K562 (cell line): ENCODE results near the gene RFX3. TPM values are rescaled to one million over a fixed set of nuclear protein-coding genes. Genes with fewer than 3 reads are reported as not detected.

Source experiments
- ATAC-seq: fragments of 200-7000 bp; cut with Tn5 transposase; 3 replicates; pipeline ENCODE4 v1.9.1; 2020; ENCODE audit warnings: moderate library complexity
- BruUV-seq: library from RNA; stranded (reverse); fragments of 400-500 nt; replicated peaks from 2 replicates; lab custom pipeline; 2021; lab: Mats Ljungman, UMichigan
- CTCF ChIA-PET: fragments of 300-600 bp; formaldehyde crosslinking; extraction: SDS; loops from one replicate; lab custom pipeline; 2021; ENCODE audit warnings: low intra/inter-chr PET ratio; lab: Yijun Ruan, JAX
- POLR2A ChIA-PET: fragments of 300-600, 350-650 bp; sonication (Branson Sonifier 250); formaldehyde crosslinking; extraction: SDS; loops from one replicate; lab custom pipeline; 2021; ENCODE audit warnings: antibody characterized with exemption, inconsistent platforms; lab: Yijun Ruan, JAX
- DNase-seq, 4 experiments: peaks; one replicate each; pipeline versions ENCODE4 v3.0.0 to v3.0.0-alpha.2; 2011 to 2018; ENCODE audit warnings: low spot score in 3 of 4, mixed read lengths in 3 of 4; ENCODE audit errors: extremely low read depth in 1 of 4
- FAIRE-seq: peaks from 2 replicates; lab custom pipeline; 2011; peaks lifted over from hg19 to GRCh38; lab: Jason Lieb, UNC
- H2AFZ ChIP-seq: 2 replicates; pipeline ENCODE4 v1.6.0; 2011; ENCODE audit warnings: low read depth, low read length, control low read depth, inconsistent platforms
- H3K27ac ChIP-seq: fragments of 200-600 bp; 3 replicates; pipeline ENCODE4 v1.8.0; 2011; ENCODE audit warnings: low read depth, mild to moderate bottlenecking, control low read depth, inconsistent platforms, low read length, moderate library complexity, mixed read lengths; ENCODE audit errors: extremely low read depth
- H3K27me3 ChIP-seq, 2 experiments: fragments of 300-600 bp in 1 of 2; 2 replicates in 1 of 2; 3 replicates in 1 of 2; pipeline versions ENCODE4 v1.6.0 to v1.8.0; 2011; ENCODE audit warnings: inconsistent platforms in 2 of 2, low read length in 2 of 2, mild to moderate bottlenecking in 1 of 2, mixed read lengths in 1 of 2, moderate library complexity in 1 of 2; ENCODE audit not compliant: control insufficient read depth in 2 of 2, insufficient read depth in 2 of 2
- H3K36me3 ChIP-seq: fragments of 300-600 bp; 3 replicates; pipeline ENCODE4 v1.8.0; 2011; ENCODE audit warnings: mild to moderate bottlenecking, low read length, inconsistent platforms; ENCODE audit not compliant: control insufficient read depth, insufficient read depth
- H3K4me1 ChIP-seq, 2 experiments: fragments of 200-600 bp in 1 of 2; replicated peaks in 1 of 2; 2 replicates in 1 of 2; 3 replicates in 1 of 2; pipeline versions ENCODE4 v1.5.1 to v1.8.0; 2011; ENCODE audit warnings: inconsistent platforms in 2 of 2, low read length in 2 of 2, mild to moderate bottlenecking in 1 of 2, mixed read lengths in 1 of 2, moderate library complexity in 1 of 2; ENCODE audit not compliant: control insufficient read depth in 2 of 2, insufficient read depth in 2 of 2
- H3K4me2 ChIP-seq: 2 replicates; pipeline ENCODE4 v1.6.1; 2011; ENCODE audit warnings: low read length, control low read depth, inconsistent platforms, mixed read lengths; ENCODE audit not compliant: insufficient read depth
- H3K4me3 ChIP-seq: fragments of 200-600 bp; sonication (generic), shearing (Covaris generic); 2 replicates; pipeline ENCODE4 v1.5.1; 2016; ENCODE audit warnings: control low read depth, inconsistent platforms
- H3K79me2 ChIP-seq: fragments of 200-600 bp; 3 replicates; pipeline ENCODE4 v1.8.0; 2011; ENCODE audit warnings: low read length, inconsistent platforms; ENCODE audit not compliant: control insufficient read depth, insufficient read depth
- H3K9ac ChIP-seq, 2 experiments: 2 replicates each; pipeline versions ENCODE4 v1.6.0 to v1.6.1; 2011; ENCODE audit warnings: low read depth in 2 of 2, low read length in 2 of 2, control low read depth in 1 of 2, inconsistent platforms in 1 of 2, mild to moderate bottlenecking in 1 of 2, mixed read lengths in 1 of 2; ENCODE audit not compliant: insufficient read depth in 1 of 2
- H3K9me1 ChIP-seq: one replicate; pipeline ENCODE4 v1.6.0; 2011; ENCODE audit warnings: inconsistent platforms, mild to moderate bottlenecking, low read length, moderate library complexity; ENCODE audit not compliant: control insufficient read depth, insufficient read depth
- H3K9me3 ChIP-seq: replicated peaks from 2 replicates; pipeline ENCODE4 v1.5.1; 2011; ENCODE audit warnings: low read depth, low read length, inconsistent platforms; ENCODE audit not compliant: control insufficient read depth, insufficient read depth
- H4K20me1 ChIP-seq: replicated peaks from 2 replicates; pipeline ENCODE4 v1.6.1; 2011; ENCODE audit warnings: low read length, inconsistent platforms, mixed read lengths; ENCODE audit not compliant: control insufficient read depth, insufficient read depth
- ARHGAP35 ChIP-seq: fragments of 450-650 bp; IDR thresholded peaks from 2 replicates; pipeline ENCODE4 v1.6.1; 2018; ENCODE audit not compliant: partially characterized antibody
- ASH1L ChIP-seq: fragments of 450-650 bp; IDR thresholded peaks from 2 replicates; pipeline ENCODE4 v1.6.1; 2018; ENCODE audit warnings: borderline replicate concordance, mild to moderate bottlenecking, low read depth; ENCODE audit not compliant: partially characterized antibody
- CTBP1 ChIP-seq: fragments of 450-650 bp; IDR thresholded peaks from 2 replicates; pipeline ENCODE4 v1.6.1; 2016; ENCODE audit warnings: borderline replicate concordance
- HMG20B ChIP-seq: fragments of 250-450 bp; sonication (Bioruptor Pico); IDR thresholded peaks from 2 replicates; pipeline ENCODE4 v1.5.0; 2021; ENCODE audit warnings: mild to moderate bottlenecking
- MITF ChIP-seq: IDR thresholded peaks from 2 replicates; pipeline ENCODE4 v1.6.1; 2014; ENCODE audit warnings: antibody characterized with exemption
- POLR3A ChIP-seq: IDR thresholded peaks from 2 replicates; pipeline ENCODE4 v1.6.1; 2011; ENCODE audit warnings: borderline replicate concordance, mild to moderate bottlenecking, moderate library complexity; ENCODE audit not compliant: insufficient read length, insufficient read depth; ENCODE audit errors: extremely low read depth
- TEAD4 ChIP-seq, 2 experiments: sonication (generic) in 1 of 2; formaldehyde crosslinking in 1 of 2; IDR thresholded peaks; 2 replicates each; pipeline versions ENCODE4 v1.6.1 to v1.8.0; 2012 to 2022; ENCODE audit warnings: borderline replicate concordance in 1 of 2, inconsistent platforms in 1 of 2, low read length in 1 of 2, mild to moderate bottlenecking in 1 of 2, missing genetic modification reagents in 1 of 2
- THAP12 ChIP-seq: fragments of 250-450 bp; sonication (Bioruptor Pico); IDR thresholded peaks from 2 replicates; pipeline ENCODE4 v1.9.0; 2021; ENCODE audit warnings: mild to moderate bottlenecking, inconsistent platforms
- TOE1 ChIP-seq, 2 experiments: fragments of 450-650 bp in 1 of 2; sonication (generic) in 1 of 2; formaldehyde crosslinking in 1 of 2; IDR thresholded peaks; 2 replicates each; pipeline versions ENCODE4 v1.7.1 to v1.8.0; 2016 to 2022; ENCODE audit warnings: borderline replicate concordance in 2 of 2, mild to moderate bottlenecking in 2 of 2, antibody characterized with exemption in 1 of 2, inconsistent platforms in 1 of 2, low read depth in 1 of 2, missing genetic modification reagents in 1 of 2, moderate library complexity in 1 of 2
- XRCC4 ChIP-seq: IDR thresholded peaks from one replicate; pipeline ENCODE4 v1.6.1; 2011; ENCODE audit not compliant: insufficient read depth, insufficient read length; ENCODE audit errors: extremely low read depth
- ZBTB11 ChIP-seq, 3 experiments: fragments of 200-800 bp in 1 of 3; fragments of 250-450 bp in 1 of 3; fragments of 450-650 bp in 1 of 3; sonication (Bioruptor Pico) in 1 of 3; sonication (Bioruptor generic) in 1 of 3; formaldehyde crosslinking in 1 of 3; IDR thresholded peaks; 2 replicates each; pipeline versions ENCODE4 v1.6.1 to v1.8.0; 2016 to 2022; ENCODE audit warnings: mild to moderate bottlenecking in 2 of 3, missing genetic modification characterization in 2 of 3, missing compliant biosample characterization in 1 of 3, moderate library complexity in 1 of 3
- ZNF589 ChIP-seq: fragments of 200-800 bp; sonication (Bioruptor generic); IDR thresholded peaks from 2 replicates; pipeline ENCODE4 v1.6.1; 2016; ENCODE audit warnings: low read depth, missing genetic modification characterization, missing compliant biosample characterization
- ZNF695 ChIP-seq: fragments of 450-650 bp; formaldehyde crosslinking; IDR thresholded peaks from 2 replicates; pipeline ENCODE4 v1.4.0; 2020; ENCODE audit warnings: mild to moderate bottlenecking, moderate library complexity
- ZNF76 ChIP-seq: fragments of 250-450 bp; sonication (Bioruptor Pico); IDR thresholded peaks from 2 replicates; pipeline ENCODE4 v1.4.0; 2020; ENCODE audit warnings: mild to moderate bottlenecking, moderate library complexity, borderline replicate concordance
- WGBS: fragments of 100-300 bp; shearing (Covaris generic); methylation state at CpG from one replicate; pipeline ENCODE4 v1.1.6; 2016; ENCODE audit warnings: low coverage, mixed read lengths; ENCODE audit not compliant: insufficient coverage; ENCODE audit errors: missing lambda C conversion rate; 5-methylcytosine and 5-hydroxymethylcytosine counted together
- in situ Hi-C: fragments of 300-500 bp; cut with MboI; formaldehyde crosslinking; loops from 4 replicates; pipeline ENCODE4 v1.15.0; 2018; ENCODE audit warnings: inconsistent platforms, mixed read lengths
- intact Hi-C: fragments of 100-400 bp; cut with micrococcal nuclease; formaldehyde crosslinking; loops from 2 replicates; pipeline ENCODE4 v1.14.2; 2022
- polyA plus RNA-seq, 8 experiments: library from polyadenylated mRNA; depleted of rRNA in 4 of 8; stranded (reverse) in 5 of 8; unstranded in 3 of 8; fragments of >200 nt; fragmentation: Nextera tagmentation in 2 of 8; fragmentation: Illumina TruSeq in 1 of 8; extraction: Ambion mirVana in 2 of 8; extraction: Trizol in 1 of 8; gene quantifications; 2 replicates each; pipeline versions ENCODE4 v1.2.1 to v1.2.3, GENCODE V29; 2011 to 2014; ENCODE audit warnings: inconsistent platforms in 1 of 8, missing spikeins in 1 of 8
- total RNA-seq, 7 experiments: library from RNA; depleted of rRNA in 6 of 7; stranded (reverse); fragments of >200 nt in 6 of 7; fragmentation: Illumina TruSeq in 2 of 7; extraction: Trizol in 2 of 7; gene quantifications; 2 replicates each; pipeline versions ENCODE4 v1.2.1 to v1.2.3, GENCODE V29; 2011 to 2021; ENCODE audit warnings: low replicate concordance in 1 of 7

RFX3 gene
- total and polyA plus RNA-seq, 9 of the 15 experiments (the other 6 are each of a cell fraction or from before 2014, with no cell fraction given) = 0.86 to 4.9 (median 2.0) TPM

GRCh38 chr9:3238236-3238635, 287.6 kb downstream of the RFX3 start:
- Histone ChIP-seq H4K20me1 (no peaks in the 10 kb centered on the region), H3K79me2 (no peaks in the 10 kb centered on the region), H3K27me3 (no peaks in the 10 kb centered on the region), H3K9ac (no peak overlapping the region), H3K9me1 (no peaks in the 10 kb centered on the region), H2AFZ (no peak overlapping the region), H3K36me3 (no peaks in the 10 kb centered on the region), H3K4me1 (no peaks in the 10 kb centered on the region), H3K4me2 (no peak overlapping the region), H3K4me3 (no peak overlapping the region), H3K9me3 (no peaks in the 10 kb centered on the region), H3K27ac (no peak overlapping the region)
- no peak for FAIRE-seq
- in situ Hi-C loops (no loop called here), intact Hi-C loops (no loop called here)
- ATAC-seq = no peak
- BruUV-seq = no TSS peak
- WGBS = 38% methylated on average over 4 of the region's 4 CpGs
- ChIA-PET POLR2A (interaction anchor here (0.8 kb wide), 1 partner anchor 336 kb away, joined by 3 read pairs; no protein-coding TSS in a partner anchor), CTCF (no interaction called here)
- DNase-seq = no peak
- TF ChIP-seq ZBTB11 (CRISPR knock-in tag; IDR thresholded peaks at IDR 0.05) (no peak), TEAD4 (IDR thresholded peaks at IDR 0.05; ENCODE audit: low read length) (no peak), TEAD4 (CRISPR knock-in tag; IDR thresholded peaks at IDR 0.05; ENCODE audit: borderline replicate concordance) (no peak), CTBP1 (no peak), TOE1 (IDR thresholded peaks at IDR 0.05; ENCODE audit: borderline replicate concordance) (no peak), TOE1 (CRISPR knock-in tag; IDR thresholded peaks at IDR 0.05; ENCODE audit: borderline replicate concordance, low read depth) (no peak), ZNF695 (CRISPR knock-in tag) (no peak), HMG20B (CRISPR knock-in tag) (no peak), POLR3A (no peak), XRCC4 (no peak), ARHGAP35 (no peak), ASH1L (no peak), MITF (no peak), ZNF76 (no peak), ZNF589 (CRISPR knock-in tag) (no peak), THAP12 (CRISPR knock-in tag) (no peak)
